Measurements from ENCODE around the gene NACC1. TPM values are rescaled to one million over a fixed set of nuclear protein-coding genes. Genes with fewer than 3 reads are reported as not detected.

The NACC1 gene
- polyA plus RNA-seq, 1 donor (not counting 4 experiments of a cell fraction or from before 2014, with no cell fraction given): 32.9 TPM

DNA sequence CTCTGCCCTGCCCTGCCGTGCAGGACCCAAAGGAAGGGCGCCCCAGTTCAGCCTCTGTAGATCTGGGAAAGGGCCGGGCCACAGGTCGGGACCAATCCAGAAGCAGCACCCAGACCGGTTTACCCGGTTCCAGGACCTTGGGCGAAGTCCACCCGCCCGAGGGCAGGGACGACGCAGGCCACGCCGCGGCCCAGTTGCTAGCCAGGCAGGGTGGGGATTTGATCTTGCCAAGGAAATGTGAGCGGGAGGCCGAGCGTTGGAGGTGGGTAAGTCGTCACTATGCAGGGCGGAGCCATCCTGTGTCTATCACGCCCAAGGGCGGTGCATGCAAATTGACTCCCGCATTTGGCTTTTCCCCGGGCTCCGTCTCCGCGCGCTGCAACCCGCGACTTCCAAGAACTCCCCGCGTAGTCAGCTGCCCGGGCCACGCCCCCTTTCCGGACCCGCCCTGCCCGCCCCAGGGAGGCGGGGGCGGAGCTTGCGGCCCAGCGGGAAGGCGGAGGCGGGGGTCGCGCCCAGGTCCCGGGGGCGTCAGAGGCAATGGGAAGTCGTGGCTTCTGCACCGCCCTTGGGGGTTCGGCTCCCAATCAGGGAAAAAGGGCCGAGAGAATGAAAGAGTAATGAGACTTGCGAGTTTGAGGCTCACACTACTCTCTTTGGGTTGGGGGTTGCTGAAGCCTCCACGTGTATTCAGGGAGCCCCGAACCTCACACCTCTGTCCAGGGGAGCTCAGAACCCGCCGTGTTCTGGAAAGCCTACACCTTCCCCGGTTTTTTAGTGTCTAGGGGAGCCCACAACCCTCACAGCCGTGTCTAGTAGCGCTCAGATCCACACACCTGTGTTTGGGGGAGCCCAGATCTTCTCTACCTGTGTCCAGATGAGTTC lies 44.9 kb downstream of the NACC1 start:
- H3K27ac ChIP-seq (ENCODE audit: control insufficient read depth, insufficient read depth, low read length): peak overlapping the region; percentile 94
- no peaks in the 10 kb centered on the region for H3K27me3 ChIP-seq (ENCODE audit: control insufficient read depth, extremely low read depth, insufficient read depth, low read length)
- TF ChIP-seq, protein P1, sequence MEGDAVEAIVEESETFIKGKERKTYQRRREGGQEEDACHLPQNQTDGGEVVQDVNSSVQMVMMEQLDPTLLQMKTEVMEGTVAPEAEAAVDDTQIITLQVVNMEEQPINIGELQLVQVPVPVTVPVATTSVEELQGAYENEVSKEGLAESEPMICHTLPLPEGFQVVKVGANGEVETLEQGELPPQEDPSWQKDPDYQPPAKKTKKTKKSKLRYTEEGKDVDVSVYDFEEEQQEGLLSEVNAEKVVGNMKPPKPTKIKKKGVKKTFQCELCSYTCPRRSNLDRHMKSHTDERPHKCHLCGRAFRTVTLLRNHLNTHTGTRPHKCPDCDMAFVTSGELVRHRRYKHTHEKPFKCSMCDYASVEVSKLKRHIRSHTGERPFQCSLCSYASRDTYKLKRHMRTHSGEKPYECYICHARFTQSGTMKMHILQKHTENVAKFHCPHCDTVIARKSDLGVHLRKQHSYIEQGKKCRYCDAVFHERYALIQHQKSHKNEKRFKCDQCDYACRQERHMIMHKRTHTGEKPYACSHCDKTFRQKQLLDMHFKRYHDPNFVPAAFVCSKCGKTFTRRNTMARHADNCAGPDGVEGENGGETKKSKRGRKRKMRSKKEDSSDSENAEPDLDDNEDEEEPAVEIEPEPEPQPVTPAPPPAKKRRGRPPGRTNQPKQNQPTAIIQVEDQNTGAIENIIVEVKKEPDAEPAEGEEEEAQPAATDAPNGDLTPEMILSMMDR (optimal IDR thresholded peaks at IDR 0.05 in 1 of 3, IDR thresholded peaks at IDR 0.05 in 1 of 3, conservative IDR thresholded peaks at IDR 0.05 in 1 of 3; ENCODE audit: extremely low read depth in 1 of 3, insufficient read depth in 2 of 3, low read length in 3 of 3): no peak
- no peak for TF ChIP-seq EZH2 (IDR thresholded peaks at IDR 0.05; ENCODE audit: low read length)
- no peaks in the 10 kb centered on the region for H3K36me3 ChIP-seq (ENCODE audit: control insufficient read depth in 2 of 2, extremely low read depth in 1 of 2, insufficient read depth in 2 of 2, low read length in 2 of 2)
- H3K4me3 ChIP-seq (ENCODE audit: control insufficient read depth in 2 of 3, extremely low read depth in 1 of 3, insufficient read depth in 2 of 3, low read depth in 1 of 3, low read length in 3 of 3): peak overlapping the region; percentile 0 to 56 (median 52)
- peak; percentile 90 for DNase-seq (ENCODE audit: low read depth, low spot score)
- H3K9me3 ChIP-seq (ENCODE audit: control insufficient read depth, low read depth, low read length): no peaks in the 10 kb centered on the region
- H4K20me1 ChIP-seq (ENCODE audit: control insufficient read depth, extremely low read depth, insufficient read depth, low read length): no peaks in the 10 kb centered on the region
- H2AFZ ChIP-seq (ENCODE audit: control insufficient read depth, low read length): peak overlapping the region; percentile 69
- no peaks in the 10 kb centered on the region for H3K79me2 ChIP-seq (ENCODE audit: control insufficient read depth, insufficient read depth, low read length)
- peak overlapping the region; percentile 79 for H3K9ac ChIP-seq (ENCODE audit: control insufficient read depth, extremely low read depth, insufficient read depth, low read length)
- H3K4me1 ChIP-seq (ENCODE audit: control insufficient read depth, extremely low read depth, insufficient read depth, low read length): peaks cover 52% of the 10 kb centered on the region
- FAIRE-seq: no peak
- H3K4me2 ChIP-seq (ENCODE audit: control insufficient read depth, extremely low read depth, insufficient read depth, low read depth, low read length): peak overlapping the region; percentile 86
- dilution Hi-C loops (cut with MboI; ENCODE audit: extremely low pct_ligation_motif_present, low sequenced_read_pairs): no loop called here
- H3K9me1 ChIP-seq (ENCODE audit: control insufficient read depth, extremely low read depth, insufficient read depth, low read length): no peaks in the 10 kb centered on the region

DNA sequence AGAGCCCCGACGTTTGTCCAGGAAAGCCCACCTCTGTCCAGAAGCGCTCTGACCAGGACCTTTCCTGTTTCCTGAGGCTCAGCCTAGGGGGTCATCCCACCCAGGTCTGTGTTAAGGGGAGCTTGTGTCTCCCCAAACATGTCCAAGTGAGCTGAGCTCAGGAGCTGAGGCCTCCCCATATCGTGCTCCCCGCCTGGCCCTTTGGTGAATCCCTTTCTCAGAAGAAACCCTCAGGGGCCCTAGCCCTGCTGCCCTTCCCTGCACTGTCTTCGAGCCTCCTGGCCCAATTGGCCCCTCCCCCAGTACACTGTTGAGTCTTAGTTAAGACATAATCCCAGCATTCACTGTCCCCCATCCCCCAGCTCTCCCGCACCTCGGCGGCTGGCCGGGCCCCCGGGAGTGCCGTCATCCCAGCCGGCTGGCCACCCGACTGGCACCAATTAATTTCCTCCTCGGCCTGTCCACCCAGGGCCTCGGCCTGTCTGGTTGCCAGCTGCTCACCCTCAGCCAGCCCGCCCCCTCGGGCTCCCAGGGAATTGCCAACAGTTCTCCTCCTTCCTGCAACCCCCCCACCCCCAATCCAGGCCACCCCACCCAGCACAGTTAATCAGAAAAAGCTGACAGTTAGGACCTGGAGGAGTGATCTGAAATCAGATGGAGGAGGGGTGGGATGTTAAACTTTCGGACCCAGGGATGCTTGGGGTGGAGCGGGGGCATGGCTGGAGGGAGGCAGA lies 45.7 kb downstream of the NACC1 start:
- dilution Hi-C loops (cut with MboI; ENCODE audit: extremely low pct_ligation_motif_present, low sequenced_read_pairs): no loop called here
- H3K9me1 ChIP-seq (ENCODE audit: control insufficient read depth, extremely low read depth, insufficient read depth, low read length): no peaks in the 10 kb centered on the region
- H3K27me3 ChIP-seq (ENCODE audit: control insufficient read depth, extremely low read depth, insufficient read depth, low read length): no peaks in the 10 kb centered on the region
- no peak for DNase-seq (ENCODE audit: low read depth, low spot score)
- H3K4me3 ChIP-seq (ENCODE audit: control insufficient read depth in 2 of 3, extremely low read depth in 1 of 3, insufficient read depth in 2 of 3, low read depth in 1 of 3, low read length in 3 of 3): peak overlapping the region; percentile 2 to 49 (median 46)
- H3K9ac ChIP-seq (ENCODE audit: control insufficient read depth, extremely low read depth, insufficient read depth, low read length): peak overlapping the region; percentile 79
- H3K9me3 ChIP-seq (ENCODE audit: control insufficient read depth, low read depth, low read length): no peaks in the 10 kb centered on the region
- H3K27ac ChIP-seq (ENCODE audit: control insufficient read depth, insufficient read depth, low read length): peak overlapping the region; percentile 94
- peaks cover 59% of the 10 kb centered on the region for H3K4me1 ChIP-seq (ENCODE audit: control insufficient read depth, extremely low read depth, insufficient read depth, low read length)
- peak overlapping the region; percentile 86 for H3K4me2 ChIP-seq (ENCODE audit: control insufficient read depth, extremely low read depth, insufficient read depth, low read depth, low read length)
- TF ChIP-seq, protein P1 (optimal IDR thresholded peaks at IDR 0.05 in 1 of 3, IDR thresholded peaks at IDR 0.05 in 1 of 3, conservative IDR thresholded peaks at IDR 0.05 in 1 of 3; ENCODE audit: extremely low read depth in 1 of 3, insufficient read depth in 2 of 3, low read length in 3 of 3): no peak
- no peak for TF ChIP-seq EZH2 (IDR thresholded peaks at IDR 0.05; ENCODE audit: low read length)
- no peaks in the 10 kb centered on the region for H3K36me3 ChIP-seq (ENCODE audit: control insufficient read depth in 2 of 2, extremely low read depth in 1 of 2, insufficient read depth in 2 of 2, low read length in 2 of 2)
- H4K20me1 ChIP-seq (ENCODE audit: control insufficient read depth, extremely low read depth, insufficient read depth, low read length): no peaks in the 10 kb centered on the region
- no peaks in the 10 kb centered on the region for H3K79me2 ChIP-seq (ENCODE audit: control insufficient read depth, insufficient read depth, low read length)
- no peak for FAIRE-seq
- peak overlapping the region; percentile 2 for H2AFZ ChIP-seq (ENCODE audit: control insufficient read depth, low read length)
